Measurements from ENCODE around the gene KCNMA1. TPM values are rescaled to one million over a fixed set of nuclear protein-coding genes. Genes with fewer than 3 reads are reported as not detected.

The KCNMA1 gene
- total RNA-seq, 1 donor from 2014 or later = 0.51 TPM

DNA sequence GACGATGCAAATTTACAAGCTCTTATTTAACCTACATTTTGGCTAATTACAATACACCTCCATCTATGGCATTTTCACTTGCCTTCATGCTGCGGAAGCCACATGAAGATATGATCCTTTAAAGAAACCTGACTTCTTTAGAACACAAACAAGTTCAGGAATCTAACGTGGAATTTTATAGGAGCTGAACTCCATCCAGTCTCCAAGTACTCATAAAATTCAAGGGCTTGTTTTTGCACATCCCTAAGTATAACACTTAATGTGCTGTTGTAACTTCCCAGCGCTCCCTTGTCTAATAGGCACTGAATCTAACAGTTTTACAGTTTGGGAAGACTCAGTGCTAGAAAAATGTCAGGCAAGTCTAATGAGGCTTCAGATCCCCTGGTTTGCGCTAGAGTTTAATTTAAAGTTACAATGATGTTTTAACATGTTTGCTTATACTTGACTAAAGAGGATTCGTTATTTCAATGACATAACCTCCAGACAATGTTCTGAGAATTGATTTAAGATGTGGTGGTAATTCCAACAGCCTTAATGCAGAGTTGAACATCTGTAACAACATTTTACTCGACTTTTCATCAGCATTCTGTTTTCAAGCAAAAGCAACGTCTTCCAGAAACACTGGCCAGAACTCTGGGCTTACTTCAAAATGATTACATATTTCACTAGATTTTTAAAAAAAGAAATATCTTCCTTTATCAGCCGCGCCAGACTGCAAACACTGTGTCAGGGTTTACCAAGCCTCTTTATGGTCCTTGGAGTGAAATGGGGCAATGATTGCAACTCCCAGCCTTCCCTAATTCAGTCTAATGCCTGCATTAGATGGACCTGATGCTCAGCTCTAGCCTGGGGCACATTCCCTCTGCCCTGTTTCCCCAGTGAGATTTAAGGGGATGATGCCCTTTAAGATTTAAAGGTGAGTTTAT, 664.3 kb downstream of the KCNMA1 start:
- no peak for DNase-seq (ENCODE audit: low read depth in 2 of 2)

DNA sequence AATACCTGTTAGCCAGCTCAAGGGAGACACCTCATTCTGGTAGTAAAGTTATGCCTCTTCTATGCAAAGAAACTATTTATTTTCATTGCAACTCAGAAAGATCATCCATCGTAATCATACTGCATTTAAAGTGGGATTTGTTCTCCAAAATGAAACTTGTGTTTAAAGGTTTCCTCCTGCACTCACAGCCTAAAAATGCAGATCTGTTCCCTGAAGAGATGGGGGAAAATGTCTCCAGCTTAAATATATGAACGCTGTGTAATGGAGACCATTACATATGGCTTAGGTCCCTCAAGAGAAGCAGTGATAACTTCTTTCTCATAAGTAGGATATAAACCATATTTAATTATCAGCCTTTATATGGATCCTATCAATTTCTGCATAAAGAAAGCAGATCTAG, 665.1 kb downstream of the KCNMA1 start:
- DNase-seq (ENCODE audit: low read depth in 2 of 2) = no peak

DNA sequence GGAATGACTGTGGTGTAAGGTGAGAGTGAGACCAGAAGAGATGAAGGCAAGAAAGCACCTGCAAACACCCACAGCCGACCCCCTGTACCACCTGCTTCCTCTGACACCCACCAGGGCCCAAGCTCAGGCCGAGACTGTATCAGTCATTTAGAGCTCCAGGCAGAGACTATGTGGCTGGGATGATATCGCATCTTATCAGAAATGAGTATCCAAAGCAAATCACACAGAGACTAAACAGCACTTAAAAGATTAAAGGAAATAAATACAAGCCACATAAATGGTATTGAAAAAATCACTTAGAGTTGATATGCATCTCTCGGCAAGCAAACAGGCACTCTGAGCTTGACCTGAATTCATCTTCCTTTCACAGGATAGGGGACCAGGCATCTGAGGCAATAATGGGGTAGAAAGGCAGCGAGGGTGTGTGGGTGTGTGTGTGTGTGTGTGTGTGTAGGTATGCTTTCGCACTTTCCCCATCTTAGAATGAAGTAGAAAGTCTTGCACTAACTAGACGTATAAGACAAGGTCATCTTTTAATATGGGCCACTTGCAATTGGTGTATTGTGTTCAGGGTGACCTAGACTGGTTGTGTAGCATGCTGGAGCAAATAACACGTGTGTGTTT, 665.9 kb downstream of the KCNMA1 start:
- DNase-seq (ENCODE audit: low read depth in 2 of 2) = no peak

GRCh38 chr10:76970711-76971519, 666.7 kb downstream of the KCNMA1 start:
- no peak for DNase-seq (ENCODE audit: low read depth in 2 of 2)

GRCh38 chr10:76969366-76969948, 668.2 kb downstream of the KCNMA1 start:
- DNase-seq (ENCODE audit: low read depth in 2 of 2) = no peak

DNA sequence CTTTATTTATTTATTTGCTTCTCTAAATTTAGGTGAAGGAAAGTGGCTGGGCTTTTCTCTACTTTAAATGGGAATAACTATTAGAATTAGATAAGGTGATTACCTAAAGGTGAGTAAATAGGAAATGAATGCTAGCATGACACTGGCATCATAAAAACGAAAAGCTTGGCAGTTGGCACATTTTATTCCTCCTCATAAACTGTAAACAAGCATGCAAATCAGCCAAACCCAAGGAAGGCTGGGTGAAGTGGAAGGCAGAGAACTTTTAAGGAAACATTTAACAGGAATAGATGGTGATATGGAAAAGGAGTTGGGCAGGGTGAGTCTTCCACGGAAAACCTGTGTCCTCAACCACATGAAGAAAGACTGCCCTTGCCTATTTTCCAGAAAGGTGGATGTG, 669.1 kb downstream of the KCNMA1 start:
- no peak for DNase-seq (ENCODE audit: low read depth in 2 of 2)

DNA sequence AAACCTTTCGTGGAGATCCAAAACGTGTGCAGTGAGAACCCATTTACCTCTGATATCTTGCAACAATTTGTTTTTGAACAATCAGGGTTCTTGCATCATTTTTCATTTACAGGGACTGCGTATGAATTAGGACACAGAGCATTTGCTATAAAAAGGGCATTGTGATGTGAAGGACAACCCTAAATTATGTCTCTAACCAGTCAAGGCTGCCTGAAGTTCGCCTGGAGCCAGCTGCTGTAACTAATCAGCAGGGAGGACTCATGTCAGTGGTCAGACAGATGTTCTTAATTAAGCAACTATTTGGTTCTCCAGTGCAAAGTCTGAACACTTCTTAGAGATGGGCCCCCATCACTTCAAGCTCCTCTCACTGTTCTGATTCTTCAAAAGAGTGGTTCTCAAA, 674.8 kb downstream of the KCNMA1 start:
- no peak for DNase-seq (ENCODE audit: low read depth in 2 of 2)

- no peak for DNase-seq (ENCODE audit: low read depth in 2 of 2)
Measured at GRCh38 chr10:76961841-76962240, 675.8 kb downstream of the KCNMA1 start.

DNA sequence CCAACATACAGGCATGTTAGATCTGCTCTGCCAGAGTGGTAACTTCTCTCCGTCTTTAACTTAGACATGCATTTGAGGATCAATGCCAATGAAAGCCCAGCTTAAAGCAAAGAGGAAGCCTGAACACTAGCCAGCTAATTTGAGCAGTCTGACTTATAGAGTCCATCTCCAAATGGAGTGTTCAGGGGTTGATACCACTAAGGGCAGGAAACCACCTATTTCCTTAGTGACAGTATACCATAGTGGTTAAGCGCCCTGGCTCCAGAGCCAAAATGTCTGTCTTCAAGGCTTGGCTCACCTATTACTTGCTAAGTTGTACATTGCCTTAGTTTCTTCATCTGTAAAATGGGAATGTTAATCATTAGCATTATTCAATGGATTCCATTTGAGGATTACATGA, 678.5 kb downstream of the KCNMA1 start:
- DNase-seq (ENCODE audit: low read depth in 2 of 2) = no peak

- DNase-seq (ENCODE audit: low read depth in 2 of 2) = no peak
Measured at GRCh38 chr10:76954838-76955237, 682.8 kb downstream of the KCNMA1 start.

DNA sequence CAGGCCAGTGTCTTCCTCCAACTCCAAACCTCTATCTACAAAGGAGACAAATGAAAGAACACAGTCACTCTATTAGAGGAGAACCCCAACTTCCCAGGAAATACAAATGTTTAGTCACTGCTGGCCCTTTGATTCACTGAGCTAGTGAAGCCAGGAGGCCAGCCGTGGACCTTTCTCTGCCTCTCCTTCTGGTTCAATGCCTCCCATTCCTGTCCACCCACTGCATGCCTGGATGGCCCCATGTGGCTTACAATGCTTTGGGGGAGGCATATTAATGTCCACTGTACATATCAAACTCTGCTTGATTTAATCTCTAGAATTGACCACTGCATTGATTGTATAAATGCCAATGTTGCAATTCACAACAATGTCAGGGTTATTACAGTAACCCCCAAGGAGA, 687.3 kb downstream of the KCNMA1 start:
- no peak for DNase-seq (ENCODE audit: low read depth in 2 of 2)

DNA sequence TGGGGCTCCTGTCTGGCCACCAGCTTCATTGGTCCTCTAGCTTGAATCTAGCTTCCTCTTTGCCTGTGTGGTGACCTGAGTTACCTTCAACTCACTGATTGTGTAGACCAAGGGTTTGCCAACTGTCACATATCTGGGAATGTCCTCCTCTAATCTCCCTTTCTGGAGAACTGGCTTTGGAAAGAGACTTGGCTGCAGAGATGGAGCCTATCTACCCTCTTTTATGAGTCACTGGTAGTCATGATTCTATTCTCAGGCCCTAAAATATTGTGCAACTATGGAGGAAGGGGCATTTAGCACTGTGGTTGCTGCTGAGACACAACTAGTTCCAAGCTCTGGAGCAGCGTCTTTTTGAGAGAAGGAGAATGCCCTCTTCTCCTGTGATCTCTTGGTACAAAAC, 691.3 kb downstream of the KCNMA1 start:
- DNase-seq (ENCODE audit: low read depth in 2 of 2) = no peak

DNA sequence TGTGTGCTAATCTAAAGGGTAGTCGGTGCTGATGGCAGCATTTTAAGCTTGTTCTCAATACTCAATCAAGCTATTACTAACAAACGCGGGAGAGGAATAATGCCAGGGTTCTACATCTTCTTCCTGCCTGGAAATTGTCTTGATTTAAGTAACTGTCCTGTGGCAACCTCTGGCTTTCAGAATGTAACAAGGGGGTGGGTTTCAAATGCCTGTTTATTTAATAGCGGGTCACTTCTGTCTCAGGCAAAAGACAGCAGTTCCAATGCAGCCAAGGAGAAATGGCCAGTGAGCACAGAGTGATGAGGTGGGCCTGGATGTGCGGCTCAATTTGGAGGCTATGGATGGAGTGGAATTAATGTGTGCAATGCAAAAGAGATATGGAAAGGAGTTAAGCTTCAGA, 692.4 kb downstream of the KCNMA1 start:
- DNase-seq (ENCODE audit: low read depth in 2 of 2) = no peak

GRCh38 chr10:76944640-76945039, 693.0 kb downstream of the KCNMA1 start:
- no peak for DNase-seq (ENCODE audit: low read depth in 2 of 2)

DNA sequence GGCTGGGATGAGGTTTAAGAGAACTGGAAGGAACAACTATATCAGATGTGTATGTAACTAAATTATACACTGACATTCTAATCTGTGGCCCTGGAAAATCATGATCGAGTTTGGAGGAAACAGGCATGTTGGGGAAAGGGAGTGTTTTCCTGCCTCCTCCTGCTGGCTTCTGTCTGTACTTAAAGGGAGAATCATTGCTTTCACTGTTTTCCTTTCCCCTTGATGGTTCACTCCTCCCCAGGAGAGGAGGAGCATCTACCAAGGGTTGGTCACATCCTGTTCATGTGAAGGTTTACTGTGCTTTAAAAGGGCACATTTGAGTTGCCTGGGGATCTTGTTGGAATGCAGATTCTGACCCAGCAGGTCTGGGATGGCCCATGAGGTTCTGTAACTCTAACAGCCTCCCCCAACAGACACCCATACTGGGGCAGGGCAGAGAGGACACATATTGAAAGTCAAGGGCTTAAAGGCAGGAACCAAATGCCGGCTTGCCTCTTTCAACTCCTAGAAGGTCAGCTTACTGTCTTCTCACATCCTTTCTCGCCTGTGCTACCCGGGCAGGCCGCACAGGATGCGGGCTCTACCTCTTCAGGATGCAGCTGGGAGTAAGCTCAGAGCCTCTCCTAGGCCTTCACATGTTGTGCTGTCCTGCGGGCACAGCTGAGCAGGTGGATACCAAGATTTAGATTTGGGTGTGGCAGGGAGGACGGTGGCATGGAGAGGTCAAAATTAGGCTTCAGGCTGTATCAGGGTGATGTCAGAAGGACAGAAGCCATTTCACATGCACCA, 694.8 kb downstream of the KCNMA1 start:
- DNase-seq (ENCODE audit: low read depth in 2 of 2) = no peak

GRCh38 chr10:76939933-76940468, 697.6 kb downstream of the KCNMA1 start:
- no peak for DNase-seq (ENCODE audit: low read depth in 2 of 2)

DNA sequence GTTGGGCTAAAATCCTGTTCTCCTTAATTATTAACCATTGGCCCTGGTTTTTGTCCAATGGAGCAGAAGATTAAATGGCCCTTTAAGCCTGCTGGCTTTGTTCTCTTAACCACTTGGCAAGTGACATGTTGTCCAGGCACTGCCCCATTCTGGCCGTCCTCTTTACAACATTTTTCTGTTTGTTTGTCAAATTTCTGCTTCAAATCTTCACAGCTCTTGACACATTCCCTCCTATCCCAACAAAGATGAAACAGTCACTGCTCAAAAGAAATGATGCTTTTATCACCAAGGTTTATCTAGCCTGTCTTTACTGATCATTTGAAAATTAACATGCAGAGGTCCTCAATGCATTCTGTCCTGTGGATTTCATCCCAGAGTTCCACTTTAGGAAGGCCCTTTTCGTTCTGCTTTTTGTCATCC, 700.4 kb downstream of the KCNMA1 start:
- no peak for DNase-seq (ENCODE audit: low read depth in 2 of 2)

DNA sequence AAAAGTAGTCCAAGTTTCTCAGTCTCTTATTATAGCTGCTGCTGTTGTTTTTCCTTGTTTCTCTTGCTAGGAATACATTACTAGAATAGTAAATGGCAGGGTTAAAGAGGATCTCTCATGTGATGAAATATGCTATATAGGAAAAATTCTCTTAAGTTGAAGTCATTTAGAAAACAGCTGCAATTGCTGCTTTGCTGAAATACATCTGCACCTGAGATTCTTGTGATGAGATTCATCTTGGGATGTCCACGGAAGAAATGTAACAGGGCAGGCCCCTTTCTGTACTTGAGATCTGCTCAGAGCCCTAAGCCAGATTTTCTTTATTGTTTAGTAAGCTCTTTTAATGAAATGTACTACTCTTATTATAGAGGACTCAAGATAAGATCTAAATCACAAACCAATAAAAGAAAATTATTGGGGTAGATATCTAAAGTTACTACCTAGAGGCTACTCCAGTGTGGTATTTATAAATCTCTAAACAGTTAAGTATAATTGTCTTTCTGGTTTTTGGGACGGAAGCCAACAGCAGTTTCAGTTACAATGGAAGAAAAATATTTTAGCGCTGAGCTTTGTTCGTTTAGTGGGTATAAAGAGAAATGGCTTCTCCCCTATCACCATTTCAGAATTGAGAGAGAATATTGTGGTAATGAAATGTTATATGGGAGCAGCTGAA, 701.5 kb downstream of the KCNMA1 start:
- DNase-seq (ENCODE audit: low read depth in 2 of 2) = no peak

DNA sequence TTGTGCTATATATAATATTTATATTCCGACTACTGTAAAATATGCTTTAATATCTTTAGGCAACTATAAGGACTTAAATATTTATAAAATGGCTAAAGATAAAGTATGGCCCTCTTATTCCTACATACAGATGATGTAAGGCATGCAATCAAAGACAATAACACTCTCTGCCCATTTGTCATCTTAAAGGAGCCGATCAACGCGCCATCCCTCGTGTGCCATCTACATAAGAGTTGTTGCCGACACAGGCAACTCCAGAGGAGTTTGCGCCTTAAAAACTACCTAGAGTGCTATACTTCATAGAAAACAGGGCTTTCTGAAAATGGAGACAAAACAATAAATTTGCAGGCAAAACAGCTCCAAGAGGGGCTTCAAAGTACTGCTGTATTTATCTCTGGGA, 709.0 kb downstream of the KCNMA1 start:
- no peak for DNase-seq (ENCODE audit: low read depth in 2 of 2)

All from dermis microvascular lymphatic vessel endothelial cell (primary cell).